CD4-positive, alpha-beta memory T cell (primary cell): Measurements from ENCODE around the gene VPS13C. TPM values are rescaled to one million over a fixed set of nuclear protein-coding genes. Genes with fewer than 3 reads are reported as not detected.

Source experiments
- CTCF ChIA-PET: fragments of 350-600 bp; sonication (Branson Sonifier 250); formaldehyde crosslinking; loops from one replicate; lab custom pipeline; 2021; ENCODE audit warnings: inconsistent platforms; ENCODE audit not compliant: partially characterized antibody; lab: Charles Lee
- POLR2A ChIA-PET: fragments of 350-600 bp; sonication (Branson Sonifier 250); formaldehyde crosslinking; loops from one replicate; lab custom pipeline; 2021; ENCODE audit not compliant: partially characterized antibody; lab: Charles Lee
- DNase-seq, 5 donors: peaks; one replicate each; pipeline versions ENCODE4 v3.0.0 to v3.0.0-alpha.2; 2020 to 2022; ENCODE audit warnings: mixed read lengths in 1 of 5
- H3K27ac ChIP-seq: one replicate; pipeline ENCODE4 v1.7.0; 2013; ENCODE audit warnings: low read depth, low read length
- H3K27me3 ChIP-seq: 2 replicates; pipeline ENCODE4 v1.7.0; 2013; ENCODE audit warnings: mild to moderate bottlenecking, low read length, moderate library complexity; ENCODE audit not compliant: insufficient read depth
- H3K36me3 ChIP-seq: 2 replicates; pipeline ENCODE4 v1.7.0; 2013; ENCODE audit warnings: mild to moderate bottlenecking, low read length, moderate library complexity; ENCODE audit not compliant: insufficient read depth
- H3K4me1 ChIP-seq: 2 replicates; pipeline ENCODE4 v1.7.0; 2013; ENCODE audit warnings: mild to moderate bottlenecking, low read length, moderate library complexity; ENCODE audit not compliant: insufficient read depth
- H3K4me3 ChIP-seq, 2 donors: one replicate each; pipeline ENCODE4 v1.7.0; 2013; ENCODE audit warnings: low read length in 2 of 2, mild to moderate bottlenecking in 1 of 2
- H3K9me3 ChIP-seq, 2 donors: one replicate each; pipeline ENCODE4 v1.7.0; 2013; ENCODE audit warnings: low read length in 2 of 2, control low read depth in 1 of 2; ENCODE audit not compliant: control insufficient read depth in 1 of 2
- H3K27ac Mint-ChIP-seq, 7 donors: one replicate each; pipeline ENCODE4 v1.8.0; 2020 to 2021; ENCODE audit warnings: mixed read lengths in 7 of 7, mild to moderate bottlenecking in 6 of 7, inconsistent platforms in 3 of 7, moderate library complexity in 3 of 7
- H3K27me3 Mint-ChIP-seq, 2 donors: one replicate each; pipeline ENCODE4 v1.8.0; 2020 to 2021; ENCODE audit warnings: mixed read lengths in 2 of 2
- H3K36me3 Mint-ChIP-seq, 2 donors: one replicate each; pipeline ENCODE4 v1.8.0; 2020 to 2021; ENCODE audit warnings: mixed read lengths in 2 of 2, inconsistent platforms in 1 of 2, mild to moderate bottlenecking in 1 of 2
- H3K4me1 Mint-ChIP-seq, 4 donors: one replicate each; pipeline ENCODE4 v1.8.0; 2020 to 2021; ENCODE audit warnings: mixed read lengths in 4 of 4, mild to moderate bottlenecking in 1 of 4
- H3K4me3 Mint-ChIP-seq, 8 donors: one replicate each; pipeline ENCODE4 v1.8.0; 2020 to 2021; ENCODE audit warnings: mixed read lengths in 8 of 8, mild to moderate bottlenecking in 7 of 8, moderate library complexity in 6 of 8, inconsistent platforms in 3 of 8
- H3K9me3 Mint-ChIP-seq, 8 donors: one replicate each; pipeline ENCODE4 v1.8.0; 2020 to 2021; ENCODE audit warnings: mixed read lengths in 8 of 8, mild to moderate bottlenecking in 5 of 8, inconsistent platforms in 3 of 8, moderate library complexity in 1 of 8
- intact Hi-C: fragments of 100-400 bp; cut with micrococcal nuclease; formaldehyde crosslinking; loops from one replicate; pipeline ENCODE4 v1.15.1; 2023
- polyA plus RNA-seq, 2 donors: library from polyadenylated mRNA; unstranded; fragments of 300-500 nt; fragmentation: Illumina TruSeq; gene quantifications; one replicate each; pipeline ENCODE4 v1.2.3, GENCODE V29; 2021
- total RNA-seq, 2 experiments: library from RNA; stranded (reverse); gene quantifications; one replicate each; pipeline ENCODE4 v1.2.3, GENCODE V29; 2021

The VPS13C gene
- total and polyA plus RNA-seq, 4 experiments from 2014 or later: 10.6 to 148 (median 82.3) TPM

DNA sequence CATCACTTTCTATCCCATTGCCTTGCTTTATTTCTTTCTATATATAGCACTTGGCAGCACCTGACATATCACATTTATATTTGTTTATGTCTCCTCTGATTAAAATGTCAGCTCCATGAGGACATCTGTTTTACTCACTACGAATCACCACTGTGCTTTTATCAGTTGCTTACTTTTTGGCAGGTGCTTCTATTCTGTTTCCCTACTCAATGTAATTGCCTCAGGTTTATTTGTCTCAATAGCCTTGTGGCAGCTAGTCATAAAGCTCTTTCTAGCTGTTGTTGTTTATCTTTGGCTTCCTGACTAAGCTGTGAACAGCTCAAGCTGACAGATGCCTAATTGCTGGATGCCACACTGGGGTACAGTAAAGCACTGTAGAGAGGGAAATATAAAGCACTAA is 85.5 kb downstream of the VPS13C start:
- H3K27ac Mint-ChIP-seq: peak overlapping the region in 4 of 7 donors; percentile 32 to 51 (median 43)
- peaks cover 4 to 16% (median 11%) of the 10 kb centered on the region in 4 donors for H3K4me1 Mint-ChIP-seq
- H3K27me3 ChIP-seq: no peaks in the 10 kb centered on the region
- CTCF ChIA-PET: interaction anchor here (1.5 to 2.2 kb wide), 2 partner anchors 9 to 86 kb away, joined by 5 to 6 read pairs; partner anchors contain the start of gene VPS13C
- no peak overlapping the region for H3K27ac ChIP-seq
- H3K9me3 Mint-ChIP-seq: no peaks in the 10 kb centered on the region
- H3K4me1 ChIP-seq: no peaks in the 10 kb centered on the region
- POLR2A ChIA-PET: interaction anchor here (1.1 kb wide), 1 partner anchor 86 kb away, joined by 4 read pairs; the partner anchor contains the start of gene VPS13C
- H3K9me3 ChIP-seq: no peaks in the 10 kb centered on the region
- peaks cover 54 to 69% of the 10 kb centered on the region in 2 donors for H3K36me3 Mint-ChIP-seq
- no peak for DNase-seq
- H3K27me3 Mint-ChIP-seq: no peaks in the 10 kb centered on the region
- H3K4me3 ChIP-seq: no peak overlapping the region
- H3K36me3 ChIP-seq: peaks cover 32% of the 10 kb centered on the region
- intact Hi-C loops: loop anchor here (5.0 kb wide), 1 partner anchor 98 kb away; no protein-coding TSS in a partner anchor
- no peak overlapping the region for H3K4me3 Mint-ChIP-seq

DNA sequence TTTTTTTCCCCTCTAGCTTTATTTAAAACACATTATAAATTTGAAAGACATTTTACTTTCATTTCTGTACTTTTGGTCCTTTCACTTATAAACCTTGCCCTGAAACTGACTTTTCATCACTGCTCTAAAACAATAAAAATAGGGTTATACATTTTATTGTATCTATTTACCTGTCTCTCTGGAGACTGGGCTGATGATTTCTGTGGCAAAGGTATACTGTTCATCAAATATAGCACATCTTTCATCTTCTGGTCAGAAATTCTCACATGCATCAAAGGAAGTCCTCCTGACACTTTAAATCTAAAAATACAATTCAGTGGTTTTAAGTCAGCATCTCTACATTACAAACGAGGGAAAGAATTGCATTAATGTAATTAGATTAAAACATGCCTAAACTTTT is 86.1 kb downstream of the VPS13C start:
- Histone ChIP-seq H3K4me1 (no peaks in the 10 kb centered on the region), H3K36me3 (peaks cover 33% of the 10 kb centered on the region), H3K4me3 (no peak overlapping the region), H3K27ac (no peak overlapping the region), H3K27me3 (no peaks in the 10 kb centered on the region), H3K9me3 (no peaks in the 10 kb centered on the region)
- ChIA-PET POLR2A (interaction anchor here (1.1 kb wide), 1 partner anchor 86 kb away, joined by 4 read pairs; the partner anchor contains the start of gene VPS13C), CTCF (interaction anchor here (1.5 to 2.2 kb wide), 2 partner anchors 10 to 86 kb away, joined by 5 to 6 read pairs; partner anchors contain the start of gene VPS13C)
- intact Hi-C loops: loop anchor here (5.0 kb wide), 1 partner anchor 98 kb away; no protein-coding TSS in a partner anchor
- Mint-ChIP-seq H3K27ac (peak overlapping the region in 4 of 7 donors; percentile 19 to 63 (median 30)), H3K27me3 (no peaks in the 10 kb centered on the region), H3K9me3 (no peaks in the 10 kb centered on the region), H3K4me3 (no peak overlapping the region), H3K36me3 (peaks cover 47 to 64% of the 10 kb centered on the region in 2 donors), H3K4me1 (peaks cover 4 to 16% (median 11%) of the 10 kb centered on the region in 4 donors)
- DNase-seq: no peak

DNA sequence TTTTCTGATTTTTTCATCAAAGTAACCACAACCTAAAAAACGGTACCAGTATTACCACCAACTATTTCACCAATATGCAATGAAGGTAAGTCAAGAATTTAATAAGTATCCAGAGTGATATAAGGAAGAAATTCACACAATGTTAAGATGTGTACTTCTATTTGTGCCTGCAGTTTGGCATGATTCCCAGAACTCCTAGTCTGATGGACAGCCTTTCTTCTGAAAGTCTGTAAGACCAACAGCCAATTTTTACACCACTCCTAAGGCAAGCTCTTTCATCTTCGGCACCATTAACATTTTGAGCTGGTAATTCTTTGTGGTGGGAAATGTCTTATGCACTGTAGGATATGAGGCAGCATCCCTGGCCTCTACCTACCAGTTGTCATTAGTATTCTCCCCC is 108.3 kb downstream of the VPS13C start:
- peaks cover 15% of the 10 kb centered on the region for H3K36me3 ChIP-seq

DNA sequence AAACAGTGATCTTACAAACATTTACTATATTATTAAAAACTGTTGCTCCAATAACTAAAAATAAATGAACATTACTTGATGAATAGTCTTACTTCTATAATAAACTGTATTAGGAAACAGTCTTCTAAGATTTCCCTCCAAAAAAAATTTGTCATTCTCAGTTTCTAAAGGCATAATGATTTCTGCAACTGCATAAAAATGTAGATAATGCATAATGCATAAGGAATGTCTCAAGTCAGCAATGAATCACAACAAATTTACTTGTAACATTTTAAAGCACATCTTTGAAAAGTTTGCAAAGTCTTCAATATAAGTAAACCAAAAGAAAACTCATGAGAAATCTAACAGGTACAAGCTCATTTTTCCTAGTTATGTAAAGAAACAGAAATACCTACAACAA is 113.5 kb downstream of the VPS13C start:
- H3K9me3 Mint-ChIP-seq: peaks cover 0 to 3% (median 0%) of the 10 kb centered on the region in 8 donors
- Histone ChIP-seq H3K4me3 (no peak overlapping the region), H3K27ac (no peak overlapping the region), H3K9me3 (no peaks in the 10 kb centered on the region), H3K36me3 (peaks cover 13% of the 10 kb centered on the region), H3K27me3 (no peaks in the 10 kb centered on the region), H3K4me1 (no peaks in the 10 kb centered on the region)
- peaks cover 60 to 70% of the 10 kb centered on the region in 2 donors for H3K36me3 Mint-ChIP-seq
- ChIA-PET CTCF (no interaction called here), POLR2A (no interaction called here)
- DNase-seq: no peak
- no peaks in the 10 kb centered on the region for H3K27me3 Mint-ChIP-seq
- no peak overlapping the region for H3K4me3 Mint-ChIP-seq
- H3K4me1 Mint-ChIP-seq: peaks cover 0 to 4% (median under 1%) of the 10 kb centered on the region in 4 donors
- H3K27ac Mint-ChIP-seq: no peak overlapping the region
- intact Hi-C loops: no loop called here

More for the DNA sequence above, 108.3 kb downstream of the VPS13C start:
- Histone ChIP-seq H3K4me3 (no peak overlapping the region), H3K9me3 (no peaks in the 10 kb centered on the region), H3K4me1 (no peaks in the 10 kb centered on the region), H3K27me3 (no peaks in the 10 kb centered on the region), H3K27ac (no peak overlapping the region)
- ChIA-PET POLR2A (no interaction called here), CTCF (no interaction called here)
- Mint-ChIP-seq H3K9me3 (peaks cover 0 to 2% (median 0%) of the 10 kb centered on the region in 8 donors), H3K4me3 (no peak overlapping the region), H3K27ac (peak overlapping the region in 1 of 7 donors; percentile 70), H3K36me3 (peaks cover 67 to 78% of the 10 kb centered on the region in 2 donors), H3K4me1 (peaks cover 0 to 6% (median under 1%) of the 10 kb centered on the region in 4 donors), H3K27me3 (no peaks in the 10 kb centered on the region)
- DNase-seq: no peak
- intact Hi-C loops: no loop called here

DNA sequence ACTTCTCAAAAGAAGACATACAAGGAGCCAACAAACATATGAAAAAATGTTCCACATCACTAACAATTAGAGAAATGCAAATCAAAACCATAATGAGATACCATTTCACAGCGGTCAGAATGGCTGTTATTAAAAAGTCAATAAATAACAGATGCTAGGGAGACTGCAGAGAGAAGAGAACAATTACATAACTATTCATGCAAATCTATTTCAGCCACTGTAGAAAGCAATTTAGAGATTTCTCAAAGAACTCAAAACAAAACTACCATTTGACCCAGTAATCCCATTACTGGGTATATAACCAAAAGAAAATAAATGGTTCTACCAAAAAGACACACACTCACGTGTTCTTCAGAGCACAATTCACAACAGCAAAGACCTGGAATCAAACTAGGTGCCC is 116.3 kb downstream of the VPS13C start:
- Histone ChIP-seq H3K9me3 (no peaks in the 10 kb centered on the region), H3K4me3 (no peak overlapping the region), H3K36me3 (peaks cover 8% of the 10 kb centered on the region), H3K4me1 (no peaks in the 10 kb centered on the region), H3K27me3 (no peaks in the 10 kb centered on the region), H3K27ac (no peak overlapping the region)
- Mint-ChIP-seq H3K36me3 (peaks cover 55 to 66% of the 10 kb centered on the region in 2 donors), H3K27me3 (no peaks in the 10 kb centered on the region), H3K27ac (peak overlapping the region in 1 of 7 donors; percentile 37), H3K9me3 (peaks cover 0 to 3% (median 0%) of the 10 kb centered on the region in 8 donors), H3K4me1 (peaks cover 0 to 4% (median 0%) of the 10 kb centered on the region in 4 donors), H3K4me3 (no peak overlapping the region)
- DNase-seq: no peak
- ChIA-PET CTCF (interaction anchor here (0.9 kb wide), 1 partner anchor 10 kb away, joined by 3 read pairs; no protein-coding TSS in a partner anchor), POLR2A (no interaction called here)
- intact Hi-C loops: no loop called here

DNA sequence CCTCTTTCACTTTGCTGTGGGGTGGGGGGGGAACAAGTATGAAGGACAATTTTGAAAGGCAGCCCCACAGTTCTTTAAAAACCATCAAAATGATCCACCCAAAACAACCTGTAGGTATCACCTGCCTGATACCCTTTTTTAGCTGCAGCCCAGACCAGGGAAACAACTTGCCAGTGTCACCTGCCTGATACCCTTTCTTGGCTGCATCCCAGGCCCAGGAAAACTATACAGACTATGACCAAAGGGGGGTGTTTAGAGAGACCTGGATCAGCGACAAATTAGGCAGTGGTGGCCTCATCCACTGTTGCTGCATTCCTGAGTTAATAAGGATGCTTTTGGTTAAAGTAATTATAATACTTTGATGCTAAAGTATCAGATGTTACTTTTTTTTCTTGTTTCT is 122.0 kb downstream of the VPS13C start:
- H3K4me1 Mint-ChIP-seq: peaks cover 0 to 3% (median under 1%) of the 10 kb centered on the region in 4 donors
- H3K9me3 Mint-ChIP-seq: no peaks in the 10 kb centered on the region
- intact Hi-C loops: no loop called here
- Histone ChIP-seq H3K4me3 (no peak overlapping the region), H3K4me1 (no peaks in the 10 kb centered on the region), H3K27ac (no peak overlapping the region), H3K9me3 (no peaks in the 10 kb centered on the region), H3K27me3 (no peaks in the 10 kb centered on the region), H3K36me3 (peaks cover 6% of the 10 kb centered on the region)
- H3K27me3 Mint-ChIP-seq: no peaks in the 10 kb centered on the region
- ChIA-PET CTCF (no interaction called here), POLR2A (no interaction called here)
- H3K4me3 Mint-ChIP-seq: no peak overlapping the region
- DNase-seq: no peak
- H3K36me3 Mint-ChIP-seq: peaks cover 36 to 43% of the 10 kb centered on the region in 2 donors
- H3K27ac Mint-ChIP-seq: peak overlapping the region in 1 of 7 donors; percentile 25

DNA sequence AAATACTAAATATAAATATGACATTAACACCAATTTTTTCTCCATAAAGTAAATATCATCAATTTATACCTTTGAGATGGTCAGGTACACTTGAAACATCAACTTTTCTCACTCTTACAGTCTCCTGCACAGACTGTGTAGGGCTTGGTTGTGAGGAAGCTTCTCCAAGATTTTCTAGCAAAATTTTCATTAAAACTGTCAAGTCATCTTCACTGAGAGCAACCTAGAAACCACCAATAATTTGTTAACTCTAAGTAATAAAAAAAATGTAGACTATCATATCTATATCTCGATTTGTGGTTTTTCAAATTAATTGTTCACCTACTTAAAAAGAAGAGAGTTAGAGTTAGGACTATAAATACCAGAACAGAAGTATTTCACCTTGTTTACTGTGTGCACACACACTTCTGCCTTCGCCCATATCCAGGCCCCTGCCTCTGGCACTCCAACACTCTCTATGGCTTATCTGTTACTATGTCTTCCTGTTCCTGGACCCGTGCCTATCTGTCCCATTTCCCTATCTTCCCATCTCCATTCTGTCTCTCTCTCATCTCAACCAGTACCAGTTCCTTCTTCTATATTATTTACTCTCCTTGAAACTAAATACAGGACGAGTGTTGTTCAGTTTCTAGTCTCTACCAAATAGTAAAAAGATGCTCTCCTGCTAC is 123.6 kb downstream of the VPS13C start:
- Histone ChIP-seq H3K4me1 (no peaks in the 10 kb centered on the region), H3K4me3 (no peak overlapping the region), H3K9me3 (no peaks in the 10 kb centered on the region), H3K27me3 (no peaks in the 10 kb centered on the region), H3K36me3 (peaks cover 6% of the 10 kb centered on the region), H3K27ac (no peak overlapping the region)
- ChIA-PET POLR2A (no interaction called here), CTCF (no interaction called here)
- H3K4me3 Mint-ChIP-seq: no peak overlapping the region
- no peaks in the 10 kb centered on the region for H3K27me3 Mint-ChIP-seq
- H3K9me3 Mint-ChIP-seq: no peaks in the 10 kb centered on the region
- peak overlapping the region in 2 of 7 donors; percentile 1 to 15 for H3K27ac Mint-ChIP-seq
- intact Hi-C loops: no loop called here
- no peak for DNase-seq
- peaks cover 0 to 3% (median 1%) of the 10 kb centered on the region in 4 donors for H3K4me1 Mint-ChIP-seq
- H3K36me3 Mint-ChIP-seq: peaks cover 27 to 44% of the 10 kb centered on the region in 2 donors
